ENCODE data around the gene VWA1. TPM values are rescaled to one million over a fixed set of nuclear protein-coding genes. Genes with fewer than 3 reads are reported as not detected.

Gene VWA1
- total RNA-seq, 1 experiment from 2014 or later: 0.54 TPM

DNA sequence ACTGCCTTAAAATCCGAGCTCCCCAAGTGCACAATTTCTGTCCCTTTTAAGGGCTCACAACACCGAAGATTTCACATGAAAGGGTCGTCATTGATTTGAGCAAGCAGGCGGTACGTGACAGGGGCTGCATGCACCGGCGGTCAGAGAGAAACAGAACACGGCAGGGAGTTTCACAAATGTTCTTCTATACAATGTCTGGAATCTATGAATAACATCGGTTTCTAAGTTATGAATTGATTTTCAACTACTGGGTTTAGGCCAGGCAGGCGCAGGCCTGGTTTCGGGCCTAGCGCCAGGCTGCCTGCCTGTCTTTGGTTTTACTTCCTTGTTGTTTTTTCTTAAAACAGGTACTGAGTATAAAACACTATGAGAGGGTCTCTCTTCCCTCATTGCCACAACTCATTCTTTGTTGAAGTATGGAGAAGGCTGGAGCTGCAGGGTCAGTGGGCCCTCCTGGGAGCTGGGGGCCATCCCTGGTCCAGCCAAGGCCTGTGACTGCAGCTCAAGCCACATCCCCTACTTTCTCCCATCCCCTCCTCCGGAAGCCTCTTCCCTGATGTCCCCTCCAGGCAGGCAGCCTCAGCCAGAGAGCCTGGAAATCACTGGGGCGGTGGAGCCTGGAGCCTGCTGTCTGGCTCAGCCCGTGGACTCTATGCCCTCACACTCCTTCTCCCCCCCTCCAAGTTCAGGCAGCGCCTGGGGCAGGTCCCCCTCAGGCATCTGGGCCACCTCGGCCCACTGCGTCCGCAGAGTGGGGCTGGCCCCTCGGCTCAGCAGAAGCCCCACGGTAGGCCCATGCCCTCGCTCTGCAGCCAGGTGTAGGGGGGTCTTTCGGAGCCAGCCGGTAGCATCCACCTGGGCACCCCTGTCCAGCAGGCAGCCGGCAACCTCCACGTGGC is 16.8 kb upstream of the VWA1 start:
- no TSS peak for BruUV-seq (replicated peaks)

GRCh38 chr1:1419363-1419812 is 16.1 kb upstream of the VWA1 start:
- no peak overlapping the region for H3K4me3 Mint-ChIP-seq (ENCODE audit: unreplicated experiment)
- POLR2A ChIA-PET: no interaction called here

More for the DNA sequence above, 16.8 kb upstream of the VWA1 start:
- ChIA-PET CTCF (no interaction called here), POLR2A (no interaction called here)
- Mint-ChIP-seq H3K27me3 (ENCODE audit: insufficient read depth, unreplicated experiment) (no peaks in the 10 kb centered on the region), H3K9me3 (ENCODE audit: unreplicated experiment) (no peaks in the 10 kb centered on the region), H3K4me1 (ENCODE audit: insufficient read depth, unreplicated experiment) (no peaks in the 10 kb centered on the region), H3K27ac (ENCODE audit: low read depth, unreplicated experiment) (no peak overlapping the region), H3K36me3 (ENCODE audit: insufficient read depth, unreplicated experiment) (no peaks in the 10 kb centered on the region), H3K4me3 (ENCODE audit: unreplicated experiment) (no peak overlapping the region)
- no peak for DNase-seq (ENCODE audit: unreplicated experiment)
- TF ChIP-seq, protein P1, sequence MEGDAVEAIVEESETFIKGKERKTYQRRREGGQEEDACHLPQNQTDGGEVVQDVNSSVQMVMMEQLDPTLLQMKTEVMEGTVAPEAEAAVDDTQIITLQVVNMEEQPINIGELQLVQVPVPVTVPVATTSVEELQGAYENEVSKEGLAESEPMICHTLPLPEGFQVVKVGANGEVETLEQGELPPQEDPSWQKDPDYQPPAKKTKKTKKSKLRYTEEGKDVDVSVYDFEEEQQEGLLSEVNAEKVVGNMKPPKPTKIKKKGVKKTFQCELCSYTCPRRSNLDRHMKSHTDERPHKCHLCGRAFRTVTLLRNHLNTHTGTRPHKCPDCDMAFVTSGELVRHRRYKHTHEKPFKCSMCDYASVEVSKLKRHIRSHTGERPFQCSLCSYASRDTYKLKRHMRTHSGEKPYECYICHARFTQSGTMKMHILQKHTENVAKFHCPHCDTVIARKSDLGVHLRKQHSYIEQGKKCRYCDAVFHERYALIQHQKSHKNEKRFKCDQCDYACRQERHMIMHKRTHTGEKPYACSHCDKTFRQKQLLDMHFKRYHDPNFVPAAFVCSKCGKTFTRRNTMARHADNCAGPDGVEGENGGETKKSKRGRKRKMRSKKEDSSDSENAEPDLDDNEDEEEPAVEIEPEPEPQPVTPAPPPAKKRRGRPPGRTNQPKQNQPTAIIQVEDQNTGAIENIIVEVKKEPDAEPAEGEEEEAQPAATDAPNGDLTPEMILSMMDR (IDR thresholded peaks at IDR 0.05; ENCODE audit: unreplicated experiment): no peak
- intact Hi-C loops (cut with micrococcal nuclease): no loop called here

GRCh38 chr1:1419813-1420653 is 15.5 kb upstream of the VWA1 start:
- no peaks in the 10 kb centered on the region for H3K9me3 Mint-ChIP-seq (ENCODE audit: unreplicated experiment)
- H3K4me1 Mint-ChIP-seq (ENCODE audit: insufficient read depth, unreplicated experiment): no peaks in the 10 kb centered on the region
- TF ChIP-seq, protein P1 (IDR thresholded peaks at IDR 0.05; ENCODE audit: unreplicated experiment): no peak
- no peak overlapping the region for H3K4me3 Mint-ChIP-seq (ENCODE audit: unreplicated experiment)
- H3K27me3 Mint-ChIP-seq (ENCODE audit: insufficient read depth, unreplicated experiment): no peaks in the 10 kb centered on the region
- no peaks in the 10 kb centered on the region for H3K36me3 Mint-ChIP-seq (ENCODE audit: insufficient read depth, unreplicated experiment)
- H3K27ac Mint-ChIP-seq (ENCODE audit: low read depth, unreplicated experiment): no peak overlapping the region
- no TSS peak for BruUV-seq (replicated peaks)
- intact Hi-C loops (cut with micrococcal nuclease): no loop called here
- POLR2A ChIA-PET: interaction anchor here (1.0 kb wide), 1 partner anchor 13 kb away, joined by 9 read pairs; the partner anchor contains the start of gene MRPL20
- no peak for DNase-seq (ENCODE audit: unreplicated experiment)
- CTCF ChIA-PET: no interaction called here

More at GRCh38 chr1:1419363-1419812, 16.1 kb upstream of the VWA1 start:
- no TSS peak for BruUV-seq (replicated peaks)
- Mint-ChIP-seq H3K36me3 (ENCODE audit: insufficient read depth, unreplicated experiment) (no peaks in the 10 kb centered on the region), H3K27me3 (ENCODE audit: insufficient read depth, unreplicated experiment) (no peaks in the 10 kb centered on the region), H3K4me1 (ENCODE audit: insufficient read depth, unreplicated experiment) (no peaks in the 10 kb centered on the region), H3K9me3 (ENCODE audit: unreplicated experiment) (no peaks in the 10 kb centered on the region), H3K27ac (ENCODE audit: low read depth, unreplicated experiment) (no peak overlapping the region)
- intact Hi-C loops (cut with micrococcal nuclease): no loop called here
- DNase-seq (ENCODE audit: unreplicated experiment): no peak
- TF ChIP-seq, protein P1 (IDR thresholded peaks at IDR 0.05; ENCODE audit: unreplicated experiment): no peak
- CTCF ChIA-PET: no interaction called here

DNA sequence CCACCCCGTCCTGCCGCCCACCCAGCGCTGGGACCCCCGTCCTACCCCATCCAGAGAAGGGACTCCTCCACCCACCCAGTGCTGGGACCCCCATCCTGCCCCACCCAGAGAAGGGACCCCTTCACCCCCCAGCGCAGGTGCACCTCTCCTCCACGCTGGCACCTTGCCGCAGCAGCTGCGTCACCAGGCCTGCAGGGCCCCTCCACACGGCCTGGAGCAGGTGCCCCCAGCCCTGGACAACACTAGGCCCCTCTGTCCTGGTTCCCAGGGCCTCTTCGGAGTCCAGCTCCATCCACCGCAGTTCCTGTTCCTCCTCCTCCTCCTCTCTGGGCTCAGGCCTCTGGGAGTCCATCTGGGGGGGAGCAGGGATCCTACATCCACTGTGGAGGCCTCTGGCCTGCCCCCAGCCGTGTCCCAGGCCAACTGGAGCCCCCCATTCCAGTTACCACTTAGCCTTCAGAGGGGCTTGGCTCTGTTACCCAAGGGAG is 14.8 kb upstream of the VWA1 start:
- Mint-ChIP-seq H3K36me3 (ENCODE audit: insufficient read depth, unreplicated experiment) (no peaks in the 10 kb centered on the region), H3K4me3 (ENCODE audit: unreplicated experiment) (no peak overlapping the region), H3K27ac (ENCODE audit: low read depth, unreplicated experiment) (no peak overlapping the region), H3K4me1 (ENCODE audit: insufficient read depth, unreplicated experiment) (no peaks in the 10 kb centered on the region), H3K27me3 (ENCODE audit: insufficient read depth, unreplicated experiment) (no peaks in the 10 kb centered on the region), H3K9me3 (ENCODE audit: unreplicated experiment) (no peaks in the 10 kb centered on the region)
- TF ChIP-seq, protein P1 (IDR thresholded peaks at IDR 0.05; ENCODE audit: unreplicated experiment): no peak
- ChIA-PET CTCF (no interaction called here), POLR2A (interaction anchor here (0.7 to 1.0 kb wide), 2 partner anchors 14 to 49 kb away, joined by 3 to 9 read pairs; partner anchors contain the start of gene MRPL20)
- BruUV-seq (replicated peaks): no TSS peak
- DNase-seq (ENCODE audit: unreplicated experiment): no peak
- intact Hi-C loops (cut with micrococcal nuclease): no loop called here

Data from MCF 10A (cell line).